GM19043 (cell line): ENCODE results near the gene KCMF1.

Source experiments
- ATAC-seq: cut with Tn5 transposase; IDR thresholded peaks from one replicate; pipeline ENCODE4 v1.9.1; 2021; ENCODE audit warnings: low read depth; ENCODE audit not compliant: unreplicated experiment

Gene KCMF1

GRCh38 chr2:85018049-85018447, 47.1 kb downstream of the KCMF1 start:
- no peak for ATAC-seq

- no peak for ATAC-seq
Observed at GRCh38 chr2:85019121-85019520, 48.2 kb downstream of the KCMF1 start.

GRCh38 chr2:85022232-85022631, 51.3 kb downstream of the KCMF1 start:
- no peak for ATAC-seq

- no peak for ATAC-seq
Observed at GRCh38 chr2:85024372-85025047, 53.5 kb downstream of the KCMF1 start.

- ATAC-seq, result no peak
Observed at GRCh38 chr2:85032621-85033020, 61.7 kb downstream of the KCMF1 start.

- no peak for ATAC-seq
Observed at GRCh38 chr2:85033388-85033787, 62.4 kb downstream of the KCMF1 start.

- ATAC-seq, result no peak
Observed at GRCh38 chr2:85034158-85034557, 63.2 kb downstream of the KCMF1 start.

GRCh38 chr2:85037622-85038021, 66.7 kb downstream of the KCMF1 start:
- no peak for ATAC-seq

- no peak for ATAC-seq
Observed at GRCh38 chr2:85042330-85042729, 71.4 kb downstream of the KCMF1 start.

- ATAC-seq, result no peak
Observed at GRCh38 chr2:85048534-85048933, 77.6 kb downstream of the KCMF1 start.

GRCh38 chr2:85049236-85049635, 78.3 kb downstream of the KCMF1 start:
- no peak for ATAC-seq

- no peak for ATAC-seq
Observed at GRCh38 chr2:85053802-85054201, 82.8 kb downstream of the KCMF1 start.

- no peak for ATAC-seq
Observed at GRCh38 chr2:85057226-85057962, 86.4 kb downstream of the KCMF1 start.

- ATAC-seq, result no peak
Observed at GRCh38 chr2:85061896-85062295, 90.9 kb downstream of the KCMF1 start.

- ATAC-seq, result no peak
Observed at GRCh38 chr2:85062565-85062964, 91.6 kb downstream of the KCMF1 start.

GRCh38 chr2:85063981-85064599, 93.1 kb downstream of the KCMF1 start:
- no peak for ATAC-seq

- no peak for ATAC-seq
Observed at GRCh38 chr2:85064927-85065577, 94.1 kb downstream of the KCMF1 start.

GRCh38 chr2:85066006-85066740, 95.2 kb downstream of the KCMF1 start:
- ATAC-seq, result no peak

- no peak for ATAC-seq
Observed at GRCh38 chr2:85066874-85067351, 96.0 kb downstream of the KCMF1 start.

GRCh38 chr2:85071096-85071495, 100.1 kb downstream of the KCMF1 start:
- no peak for ATAC-seq
